GM23338 (cell line): ENCODE results near the gene ART4. TPM values are rescaled to one million over a fixed set of nuclear protein-coding genes. Genes with fewer than 3 reads are reported as not detected.
A peak's percentile ranks its signal among the peaks of the same experiment; 100 is the strongest.

Experiments
- ATAC-seq: fragments of 200-7000 bp; cut with Tn5 transposase; 3 replicates; pipeline ENCODE4 v1.9.1; 2020
- DNase-seq: peaks from one replicate; pipeline ENCODE4 v3.0.0-alpha.2; 2015; ENCODE audit warnings: low spot score
- H2AFZ ChIP-seq: fragments of 200-600 bp; sonication (generic); 2 replicates; pipeline ENCODE4 v1.8.0; 2016; ENCODE audit warnings: antibody characterized with exemption, mild to moderate bottlenecking, moderate library complexity
- H3F3A ChIP-seq: fragments of 200-600 bp; sonication (generic); replicated peaks from 2 replicates; pipeline ENCODE4 v1.8.0; 2017; ENCODE audit warnings: antibody characterized with exemption, mixed run types, low read depth
- H3K27ac ChIP-seq: fragments of 200-600 bp; sonication (generic); 2 replicates; pipeline ENCODE4 v1.6.1; 2016; ENCODE audit warnings: low read depth
- H3K27me3 ChIP-seq: fragments of 200-600 bp; sonication (generic); 2 replicates; pipeline ENCODE4 v1.8.0; 2016; ENCODE audit warnings: mild to moderate bottlenecking, mixed run types, moderate library complexity; ENCODE audit not compliant: insufficient read depth
- H3K36me3 ChIP-seq: fragments of 200-600 bp; sonication (generic); 2 replicates; pipeline ENCODE4 v1.8.0; 2016; ENCODE audit warnings: mild to moderate bottlenecking; ENCODE audit not compliant: insufficient read depth
- H3K4me1 ChIP-seq: fragments of 200-600 bp; sonication (generic); 2 replicates; pipeline ENCODE4 v1.8.0; 2016; ENCODE audit warnings: mild to moderate bottlenecking, moderate library complexity; ENCODE audit not compliant: insufficient read depth
- H3K4me2 ChIP-seq: fragments of 200-600 bp; sonication (generic); 2 replicates; pipeline ENCODE4 v1.7.1; 2017; ENCODE audit warnings: mixed run types
- H3K4me3 ChIP-seq: fragments of 200-600 bp; sonication (generic); 2 replicates; pipeline ENCODE4 v1.6.1; 2016; ENCODE audit warnings: mixed run types
- H3K79me2 ChIP-seq: fragments of 200-600 bp; sonication (generic); replicated peaks from 2 replicates; pipeline ENCODE4 v1.8.0; 2017; ENCODE audit warnings: mild to moderate bottlenecking; ENCODE audit not compliant: insufficient read depth
- H3K9me2 ChIP-seq: fragments of 200-600 bp; sonication (generic); 2 replicates; pipeline ENCODE4 v1.8.0; 2017; ENCODE audit not compliant: insufficient read depth
- H4K20me1 ChIP-seq: fragments of 200-600 bp; sonication (generic); replicated peaks from 2 replicates; pipeline ENCODE4 v1.8.0; 2017; ENCODE audit warnings: mild to moderate bottlenecking; ENCODE audit not compliant: insufficient read depth
- H3K27ac Mint-ChIP-seq: 2 replicates; pipeline ENCODE4 v1.8.0; 2020; ENCODE audit warnings: inconsistent platforms, mild to moderate bottlenecking, moderate library complexity, mixed read lengths
- H3K27me3 Mint-ChIP-seq: 3 replicates; pipeline ENCODE4 v1.8.0; 2022; ENCODE audit warnings: low read depth, mild to moderate bottlenecking, moderate library complexity, mixed read lengths, inconsistent platforms; ENCODE audit not compliant: insufficient read depth, poor library complexity
- H3K36me3 Mint-ChIP-seq: 3 replicates; pipeline ENCODE4 v1.8.0; 2021; ENCODE audit warnings: low read depth, mild to moderate bottlenecking, inconsistent platforms, moderate library complexity, mixed read lengths
- H3K4me1 Mint-ChIP-seq: 3 replicates; pipeline ENCODE4 v1.8.0; 2020; ENCODE audit warnings: mild to moderate bottlenecking, inconsistent platforms, mixed read lengths
- H3K4me3 Mint-ChIP-seq: 3 replicates; pipeline ENCODE4 v1.8.0; 2021; ENCODE audit warnings: moderate library complexity, mild to moderate bottlenecking, inconsistent platforms, mixed read lengths
- H3K9me3 Mint-ChIP-seq: 3 replicates; pipeline ENCODE4 v1.8.0; 2020; ENCODE audit warnings: moderate library complexity, mild to moderate bottlenecking, inconsistent platforms, mixed read lengths
- CREB1 ChIP-seq: fragments of 250-450 bp; sonication (Bioruptor Pico); IDR thresholded peaks from 2 replicates; pipeline ENCODE4 v1.5.0; 2020; ENCODE audit warnings: low read depth, mild to moderate bottlenecking, moderate library complexity
- ETS1 ChIP-seq: IDR thresholded peaks from 2 replicates; pipeline ENCODE4 v1.6.1; 2016; ENCODE audit warnings: antibody characterized with exemption
- EZH2phosphoT487 ChIP-seq: fragments of 200-600 bp; sonication (generic); IDR thresholded peaks from one replicate; pipeline ENCODE4 v1.8.1; 2018; ENCODE audit warnings: antibody characterized with exemption; ENCODE audit not compliant: unreplicated experiment
- JUNB ChIP-seq: IDR thresholded peaks from one replicate; pipeline ENCODE4 v1.6.1; 2016; ENCODE audit warnings: antibody characterized with exemption; ENCODE audit not compliant: unreplicated experiment
- POLR2AphosphoS5 ChIP-seq: IDR thresholded peaks from 2 replicates; pipeline ENCODE4 v1.6.1; 2016; ENCODE audit warnings: antibody characterized with exemption, low read depth
- ZNF462 ChIP-seq: fragments of 250-450 bp; sonication (Bioruptor Pico); IDR thresholded peaks from 2 replicates; pipeline ENCODE4 v1.5.0; 2020; ENCODE audit warnings: mild to moderate bottlenecking, moderate library complexity
- polyA plus RNA-seq: library from polyadenylated mRNA; unstranded; fragments of >200 nt; fragmentation: Nextera tagmentation; extraction: Ambion mirVana; gene quantifications from 2 replicates; pipeline ENCODE4 v1.2.1, GENCODE V29; 2016
- total RNA-seq: library from RNA; depleted of rRNA; stranded (reverse); fragments of >200 nt; shearing (Covaris generic); gene quantifications from 2 replicates; pipeline ENCODE4 v1.2.3, GENCODE V29; 2014

ART4 gene
- total and polyA plus RNA-seq, 2 experiments from 2014 or later = 0.08 TPM; not detected in 1

GRCh38 chr12:14802721-14803010 is 40.7 kb downstream of the ART4 start (continued):
- TF ChIP-seq ZNF462 (CRISPR knock-in tag) (no peak), JUNB (no peak)

- peak overlapping the region; percentile 78 for H3K4me3 ChIP-seq
- ATAC-seq (no peak), DNase-seq (no peak)
- H3K4me2 ChIP-seq = peak overlapping the region; percentile 86
- H3K9me2 ChIP-seq = no peaks in the 10 kb centered on the region
- H3K36me3 ChIP-seq = peaks cover 21% of the 10 kb centered on the region; the same call in 1 of the 2 replicates
- H3K27me3 ChIP-seq = no peaks in the 10 kb centered on the region
- Mint-ChIP-seq H3K27ac (no peak overlapping the region), H3K4me3 (no peak overlapping the region), H3K9me3 (no peaks in the 10 kb centered on the region), H3K4me1 (peaks cover 7% of the 10 kb centered on the region; the same call in 1 of the 3 replicates), H3K27me3 (no peaks in the 10 kb centered on the region), H3K36me3 (peaks cover 24% of the 10 kb centered on the region)
- H2AFZ ChIP-seq = no peak overlapping the region
- peaks cover 10% of the 10 kb centered on the region; the same call in 1 of the 2 replicates for H3K4me1 ChIP-seq
- no peaks in the 10 kb centered on the region for H3F3A ChIP-seq
- H3K79me2 ChIP-seq = peaks cover 57% of the 10 kb centered on the region
- H4K20me1 ChIP-seq = 0 out of 2 replicates have a peak, but pooled peaks cover 15% of the 10 kb centered on the region
- no peak overlapping the region for H3K27ac ChIP-seq
- no peak for TF ChIP-seq ETS1
- TF ChIP-seq ZNF462 (CRISPR knock-in tag) = no peak
- TF ChIP-seq EZH2phosphoT487 = no peak
- TF ChIP-seq CREB1 (CRISPR knock-in tag) = no peak
- no peak for TF ChIP-seq POLR2AphosphoS5
These were observed 41.1 kb downstream of the ART4 start for GRCh38 chr12:14802247-14802646.
